Nephron progenitor cell (in vitro differentiated cells): ENCODE results near the gene MXI1.

ENCODE experiments used
- DNase-seq: peaks from one replicate; pipeline ENCODE4 v3.0.0; 2021
- H3K27ac Mint-ChIP-seq: 2 replicates; pipeline ENCODE4 v1.8.0; 2021; ENCODE audit warnings: mild to moderate bottlenecking, moderate library complexity, mixed read lengths
- H3K27me3 Mint-ChIP-seq: 2 replicates; pipeline ENCODE4 v1.8.0; 2021; ENCODE audit warnings: mild to moderate bottlenecking, low read depth, mixed read lengths; ENCODE audit not compliant: poor library complexity
- H3K36me3 Mint-ChIP-seq: 2 replicates; pipeline ENCODE4 v1.8.0; 2021; ENCODE audit warnings: low read depth, mixed read lengths
- H3K4me1 Mint-ChIP-seq: 2 replicates; pipeline ENCODE4 v1.8.0; 2021; ENCODE audit warnings: mixed read lengths
- H3K4me3 Mint-ChIP-seq: 2 replicates; pipeline ENCODE4 v1.8.0; 2021; ENCODE audit warnings: mild to moderate bottlenecking, moderate library complexity, mixed read lengths
- H3K9me3 Mint-ChIP-seq: 2 replicates; pipeline ENCODE4 v1.8.0; 2021; ENCODE audit warnings: mild to moderate bottlenecking, moderate library complexity, mixed read lengths
- CTCF ChIP-seq: fragments of 200-600 bp; sonication (generic); IDR thresholded peaks from 2 replicates; pipeline ENCODE4 v1.5.0; 2021; ENCODE audit warnings: antibody characterized with exemption

Gene MXI1

GRCh38 chr10:110207805-110208613, 604 bp downstream of the MXI1 start:
- H3K27ac Mint-ChIP-seq: peak overlapping the region; percentile 99
- H3K36me3 Mint-ChIP-seq: peaks cover 6% of the 10 kb centered on the region
- peak; percentile 65 for DNase-seq
- peaks cover 53% of the 10 kb centered on the region for H3K27me3 Mint-ChIP-seq
- H3K4me3 Mint-ChIP-seq: peak overlapping the region; percentile 94
- no peak for TF ChIP-seq CTCF
- peaks cover 51% of the 10 kb centered on the region for H3K4me1 Mint-ChIP-seq
- H3K9me3 Mint-ChIP-seq: no peaks in the 10 kb centered on the region

GRCh38 chr10:110208614-110209453, 1.4 kb downstream of the MXI1 start:
- peaks cover 14% of the 10 kb centered on the region for H3K36me3 Mint-ChIP-seq
- peak; percentile 28 for DNase-seq
- no peaks in the 10 kb centered on the region for H3K9me3 Mint-ChIP-seq
- peaks cover 50% of the 10 kb centered on the region for H3K27me3 Mint-ChIP-seq
- TF ChIP-seq CTCF: no peak
- peak overlapping the region; percentile 94 for H3K4me3 Mint-ChIP-seq
- H3K27ac Mint-ChIP-seq: peak overlapping the region; percentile 99
- H3K4me1 Mint-ChIP-seq: peaks cover 60% of the 10 kb centered on the region

- Mint-ChIP-seq H3K27me3 (peaks cover 44% of the 10 kb centered on the region), H3K4me1 (peaks cover 63% of the 10 kb centered on the region), H3K27ac (peak overlapping the region; percentile 58), H3K9me3 (no peaks in the 10 kb centered on the region), H3K4me3 (peak overlapping the region; percentile 94), H3K36me3 (peaks cover 15% of the 10 kb centered on the region)
- DNase-seq: peak; percentile 66
- TF ChIP-seq CTCF: no peak
Measured at GRCh38 chr10:110209454-110209925, 2.1 kb downstream of the MXI1 start.

GRCh38 chr10:110209926-110210673, 2.7 kb downstream of the MXI1 start:
- Mint-ChIP-seq H3K9me3 (no peaks in the 10 kb centered on the region), H3K27me3 (peaks cover 38% of the 10 kb centered on the region), H3K4me3 (peak overlapping the region; percentile 94), H3K36me3 (peaks cover 15% of the 10 kb centered on the region), H3K4me1 (peaks cover 58% of the 10 kb centered on the region), H3K27ac (peak overlapping the region; percentile 99)
- no peak for TF ChIP-seq CTCF
- DNase-seq: peak; percentile 59

- no peak for TF ChIP-seq CTCF
- H3K36me3 Mint-ChIP-seq: peaks cover 17% of the 10 kb centered on the region
- H3K9me3 Mint-ChIP-seq: no peaks in the 10 kb centered on the region
- H3K27me3 Mint-ChIP-seq: peaks cover 30% of the 10 kb centered on the region
- H3K4me1 Mint-ChIP-seq: peaks cover 59% of the 10 kb centered on the region
- H3K4me3 Mint-ChIP-seq: peak overlapping the region; percentile 92
- peak overlapping the region; percentile 99 for H3K27ac Mint-ChIP-seq
- peak; percentile 96 for DNase-seq
Measured at GRCh38 chr10:110210674-110211464, 3.5 kb downstream of the MXI1 start.
